HG03064 (cell line): ENCODE data around the gene TTLL6.
A peak's percentile ranks its signal among the peaks of the same experiment; 100 is the strongest.
"Not testable (repeated sequence)": the region's sequence is repeated elsewhere in the genome, so short reads cannot be mapped to it uniquely, and the experiment has no call there.

Experiments used
- ATAC-seq: cut with Tn5 transposase; IDR thresholded peaks from one replicate; pipeline ENCODE4 v1.9.1; 2021; ENCODE audit warnings: low read depth; ENCODE audit not compliant: unreplicated experiment

TTLL6 gene

DNA sequence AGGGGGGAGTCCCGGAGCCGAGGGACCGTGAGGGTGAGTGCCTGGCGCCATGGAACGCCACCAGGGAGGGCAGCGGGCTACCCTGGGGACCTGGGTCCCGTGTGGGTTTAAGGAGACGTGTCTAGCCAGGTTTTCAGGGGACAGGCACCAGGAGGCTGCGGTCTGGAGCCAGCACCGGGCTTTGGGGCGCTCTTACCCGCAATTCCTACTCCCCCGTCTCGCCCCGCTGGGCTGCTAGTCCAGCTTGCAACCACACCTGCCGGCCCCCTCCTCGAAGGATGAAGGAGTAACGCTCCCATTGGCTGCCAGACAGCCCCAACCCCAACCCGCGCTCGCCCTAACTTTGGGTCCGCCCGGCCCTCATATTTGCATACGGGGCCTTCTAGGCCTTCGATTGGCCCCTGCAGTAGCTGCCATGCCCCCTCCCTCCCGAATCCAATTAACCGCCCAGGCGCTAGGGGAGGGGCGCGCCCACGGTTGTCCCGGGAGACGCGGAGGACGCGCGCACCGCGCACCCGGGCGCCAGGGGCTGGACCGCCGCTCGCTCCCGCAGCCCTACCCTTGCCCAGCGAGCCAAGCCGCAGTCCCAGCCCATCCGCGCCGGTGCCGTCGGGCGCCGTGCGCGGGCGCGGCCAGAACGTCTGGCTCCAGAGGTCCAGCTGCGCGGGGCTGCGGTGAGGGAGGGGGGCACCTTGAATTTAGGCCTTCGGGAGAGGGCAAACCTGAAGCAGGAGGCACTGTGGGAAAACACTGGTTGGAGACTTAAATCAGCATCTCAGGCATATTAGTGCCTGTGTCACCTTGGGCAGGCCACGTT lies at the start of gene TTLL6:
TSS of gene TTLL6 (minus strand) at position 456 of the 817 bp plus-strand sequence. CDS start at position 299, 157 bp downstream.
- no peak for ATAC-seq

- no peak for ATAC-seq
Observed at GRCh38 chr17:48860456-48860855, 43.4 kb upstream of the TTLL6 start.

DNA sequence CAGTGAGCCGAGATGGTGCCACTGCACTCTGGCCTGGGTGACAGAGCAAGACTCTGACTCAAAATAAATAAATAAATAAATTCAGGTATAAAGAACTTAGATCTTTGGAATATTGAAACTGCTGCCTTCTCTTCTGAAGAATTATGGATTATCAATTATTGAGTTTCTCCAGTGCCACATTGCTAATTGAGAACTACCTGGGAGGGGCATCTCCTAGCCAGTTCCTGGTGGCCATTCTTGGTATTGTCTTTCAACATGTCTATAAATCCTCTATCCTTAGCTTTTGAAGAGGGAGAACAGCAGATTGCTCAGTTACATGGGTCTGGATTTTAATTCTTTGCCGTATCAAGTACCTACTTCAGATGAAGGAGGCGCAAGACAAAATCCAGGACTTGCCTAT lies 43.0 kb upstream of the TTLL6 start:
- ATAC-seq = no peak

DNA sequence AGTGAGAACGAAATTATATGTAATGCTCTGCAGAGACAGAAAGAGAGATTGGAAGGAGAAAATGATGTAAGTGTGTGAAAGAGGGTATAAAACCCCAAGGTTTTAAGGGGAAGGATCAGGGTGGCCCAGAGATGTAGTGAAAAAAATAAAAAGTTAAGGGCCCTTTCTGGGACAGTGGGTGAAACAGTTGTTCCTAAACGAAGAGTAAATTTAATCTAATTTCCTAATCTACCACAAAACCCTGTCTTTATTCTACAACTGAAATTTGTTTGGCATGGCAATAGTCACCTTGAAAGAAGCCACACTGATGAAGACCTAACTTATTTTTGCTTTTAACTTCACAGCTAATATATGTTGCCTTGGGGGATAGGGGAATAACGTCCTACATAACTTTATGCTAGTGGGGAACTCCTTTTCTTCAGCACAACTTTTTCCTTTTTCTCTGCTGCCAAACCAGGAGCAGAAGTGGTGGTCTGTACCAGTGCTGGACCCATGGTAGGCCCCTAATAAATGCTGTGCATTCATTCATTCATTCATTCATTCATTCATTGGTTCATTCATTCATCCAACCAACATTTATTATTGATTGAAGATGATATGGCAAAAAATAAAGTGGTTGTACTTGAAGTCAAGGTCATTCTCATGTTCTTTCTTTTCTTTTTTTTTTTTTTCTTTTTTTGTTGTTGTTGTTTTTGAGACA lies 39.2 kb upstream of the TTLL6 start:
- no peak for ATAC-seq

- no peak for ATAC-seq
Observed at GRCh38 chr17:48854774-48855476, 37.9 kb upstream of the TTLL6 start.

DNA sequence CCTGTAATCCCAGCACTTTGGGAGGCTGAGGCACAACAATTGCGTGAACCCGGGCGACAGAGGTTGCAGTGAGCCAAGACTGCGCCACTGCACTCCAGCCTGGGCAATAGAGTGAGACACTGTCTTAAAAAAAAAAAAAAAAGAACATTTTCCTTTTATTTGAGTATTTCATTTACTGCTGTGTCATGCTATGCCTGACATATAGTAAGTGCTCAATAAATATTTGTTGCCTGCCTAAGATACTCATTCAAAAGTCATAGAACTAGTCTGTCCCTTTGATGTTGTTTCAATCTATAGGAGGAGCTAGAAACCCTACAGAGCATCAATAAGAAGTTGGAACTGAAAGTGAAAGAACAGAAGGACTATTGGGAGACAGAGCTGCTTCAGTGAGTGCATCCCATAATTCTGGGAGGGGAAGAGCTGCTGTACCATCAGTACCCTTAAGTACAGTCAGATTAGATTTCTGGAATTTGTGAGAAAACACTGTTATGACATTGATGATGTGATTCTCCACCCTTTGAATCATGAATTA lies 33.8 kb upstream of the TTLL6 start:
- ATAC-seq = no peak

- no peak for ATAC-seq
Observed at GRCh38 chr17:48843187-48843900, 26.3 kb upstream of the TTLL6 start.

DNA sequence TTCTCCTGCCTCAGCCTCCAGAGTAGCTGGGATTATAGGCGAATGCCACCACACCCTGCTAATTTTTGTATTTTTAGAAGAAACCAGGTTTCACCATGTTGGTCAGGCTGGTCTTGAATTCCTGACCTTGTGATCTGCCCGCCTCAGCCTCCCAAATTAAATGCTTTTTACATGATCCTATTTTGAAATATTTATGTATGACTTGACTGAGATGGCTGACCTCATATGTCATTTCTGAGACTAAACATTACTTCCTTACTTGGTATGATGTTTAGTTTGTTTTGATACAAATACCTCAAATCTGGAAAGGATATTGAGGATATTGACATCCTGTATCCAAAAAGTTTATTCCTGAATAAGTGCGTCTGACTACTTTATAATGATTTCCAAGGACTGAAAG lies 25.7 kb upstream of the TTLL6 start:
- ATAC-seq = no peak

DNA sequence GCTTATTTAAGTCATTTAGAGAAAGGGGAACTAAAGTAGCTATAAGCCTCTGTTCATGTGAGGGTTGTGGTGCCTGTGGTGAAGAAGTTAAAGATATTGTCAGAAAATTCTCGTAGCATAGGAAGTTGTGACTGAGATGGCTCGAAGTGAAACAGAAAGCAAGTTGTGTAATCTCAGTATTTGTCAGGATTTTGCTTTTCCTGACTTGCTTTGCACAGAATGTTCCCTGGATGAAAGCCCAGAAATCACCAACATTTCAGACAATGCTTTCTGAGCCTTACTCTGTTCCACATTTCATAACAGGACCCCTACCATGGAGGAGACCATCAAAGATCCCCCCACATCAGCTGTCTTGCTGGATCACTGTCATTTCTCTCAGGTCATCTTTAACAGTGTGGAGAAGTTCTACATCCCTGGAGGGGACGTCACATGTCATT lies 24.4 kb upstream of the TTLL6 start:
- ATAC-seq = peak; percentile 77

DNA sequence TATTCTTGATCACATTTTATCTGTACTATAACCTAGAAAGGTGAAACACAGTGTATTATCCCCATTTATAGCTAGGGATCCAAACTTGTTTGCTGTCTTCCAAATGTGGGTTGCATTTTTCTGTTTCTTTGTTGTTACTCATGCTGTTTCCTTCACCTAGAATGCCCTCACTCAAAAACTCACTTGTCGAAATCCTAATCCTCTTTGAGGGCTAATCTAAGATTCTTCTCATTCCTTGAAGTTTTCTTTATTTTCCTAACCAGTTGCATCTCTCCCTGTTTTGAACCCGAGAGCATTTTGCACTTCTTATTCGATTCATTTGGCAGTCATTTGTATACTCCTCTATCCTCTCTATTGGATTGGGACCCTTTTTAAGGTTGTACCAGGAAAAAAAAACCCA lies 23.4 kb upstream of the TTLL6 start:
- no peak for ATAC-seq

GRCh38 chr17:48837458-48837857 lies 20.4 kb upstream of the TTLL6 start:
- not testable (repeated sequence) for ATAC-seq

DNA sequence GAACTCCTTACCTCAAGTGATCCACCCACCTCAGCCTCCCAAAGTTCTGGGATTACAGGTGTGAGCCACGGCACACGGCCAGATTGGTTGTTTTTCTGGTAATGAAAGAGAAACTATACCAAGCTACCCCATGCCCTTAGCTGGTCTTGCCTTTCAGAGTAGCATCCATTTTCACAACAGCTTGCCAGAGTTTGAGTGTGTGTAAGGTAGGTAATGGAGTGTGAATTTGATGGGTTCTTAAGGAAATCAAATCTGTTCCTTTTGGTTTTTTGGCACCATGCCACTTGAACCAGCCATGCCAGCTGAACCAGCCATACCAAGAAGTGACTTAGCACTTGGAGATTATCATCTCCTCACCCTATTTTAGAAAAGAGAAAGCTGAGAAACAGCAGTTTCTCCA lies 18.9 kb upstream of the TTLL6 start:
- no peak for ATAC-seq

GRCh38 chr17:48834973-48835372 lies 17.9 kb upstream of the TTLL6 start:
- ATAC-seq = no peak

DNA sequence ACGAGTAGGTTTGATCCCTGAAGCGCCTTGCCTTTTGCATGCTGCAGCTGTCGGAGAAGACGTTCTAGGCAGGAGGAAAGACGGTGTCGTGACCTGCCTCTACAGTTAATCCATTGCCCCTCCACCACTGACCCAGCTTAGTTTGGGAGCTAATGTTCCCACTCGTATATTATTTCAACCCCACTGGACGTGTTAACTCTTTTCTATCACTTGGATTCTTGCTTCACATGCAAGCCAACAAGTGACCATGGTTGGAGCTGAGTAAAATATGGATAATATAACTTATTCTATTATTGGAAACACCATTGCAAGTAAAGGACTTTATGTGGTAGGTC lies 14.5 kb upstream of the TTLL6 start:
- ATAC-seq = no peak

- peak; percentile 57 for ATAC-seq
Observed at GRCh38 chr17:48830840-48831548, 14.0 kb upstream of the TTLL6 start, which contains the start of gene CALCOCO2. TSS of gene CALCOCO2 (plus strand) at chr17:48831035. CDS start at chr17:48841708, 10,673 bp downstream.

DNA sequence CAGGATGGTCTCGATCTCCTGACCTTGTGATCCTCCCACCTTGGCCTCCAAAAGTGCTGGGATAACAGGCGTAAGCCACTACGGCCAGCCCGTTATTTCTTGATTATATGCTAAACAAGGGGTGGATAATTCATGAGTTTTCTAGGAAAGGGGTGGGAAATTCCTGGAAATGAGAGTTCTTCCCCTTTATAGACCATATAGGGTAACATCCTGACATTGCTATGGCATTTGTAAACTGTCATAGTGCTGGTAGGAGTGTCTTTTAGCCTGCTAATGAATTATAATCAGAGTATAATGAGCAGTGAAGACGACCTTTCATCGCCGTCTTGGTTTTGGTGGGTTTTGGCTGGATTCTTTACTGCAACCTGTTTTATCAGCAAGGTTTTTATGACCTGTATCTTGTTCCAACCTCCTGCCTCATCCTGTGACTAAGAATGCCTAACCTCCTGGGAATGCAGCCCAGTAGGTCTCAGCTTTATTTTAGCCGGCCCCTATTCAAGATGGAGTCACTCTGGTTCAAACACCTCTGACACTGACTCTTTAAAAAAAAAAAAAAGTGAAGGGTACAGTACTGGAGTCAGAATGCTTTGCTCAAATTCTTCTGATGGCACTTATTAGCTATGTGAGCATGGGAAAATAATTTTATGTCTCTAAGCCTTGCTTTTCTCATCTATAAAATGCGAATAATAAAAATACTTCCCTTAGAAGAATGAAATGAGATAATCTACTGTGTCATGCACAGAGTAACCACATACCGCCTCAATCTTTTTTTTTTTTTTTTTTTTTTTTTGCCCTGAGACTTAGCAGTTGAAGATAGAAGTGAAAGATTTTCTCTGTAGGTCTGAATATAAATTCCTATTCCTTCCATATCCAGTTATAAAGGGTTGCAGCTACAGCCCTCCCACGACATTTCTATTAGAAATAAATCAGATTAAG lies 8.7 kb upstream of the TTLL6 start:
- no peak for ATAC-seq

GRCh38 chr17:48820936-48821335 lies 3.9 kb upstream of the TTLL6 start:
- ATAC-seq = not testable (repeated sequence)

DNA sequence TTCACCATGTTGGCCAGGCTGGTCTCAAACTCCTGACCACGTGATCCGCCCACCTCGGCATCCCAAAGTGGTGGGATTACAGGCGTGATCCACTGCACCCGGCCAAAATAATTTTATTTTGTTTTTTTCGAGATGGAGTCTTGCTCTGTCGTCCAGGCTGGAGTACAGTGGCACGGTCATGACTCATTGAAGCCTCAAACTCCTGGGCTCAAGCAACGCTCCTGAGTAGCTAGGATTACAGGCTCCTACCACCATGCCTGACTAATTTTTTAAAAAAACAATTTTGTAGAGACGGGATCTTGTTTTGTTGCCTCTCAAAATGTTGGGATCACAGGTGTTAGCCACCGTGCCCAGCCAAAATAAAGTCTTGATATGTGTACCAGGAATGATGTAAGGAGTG lies 2.4 kb upstream of the TTLL6 start:
- no peak for ATAC-seq

- no peak for ATAC-seq
Observed at GRCh38 chr17:48818361-48818841, 1.4 kb upstream of the TTLL6 start.
